AG04450 (cell line): ENCODE results near the gene TBX10. TPM values are rescaled to one million over a fixed set of nuclear protein-coding genes. Genes with fewer than 3 reads are reported as not detected.

ENCODE experiments used
- CTCF ChIA-PET: fragments of 300-600, 350-600 bp; formaldehyde crosslinking; extraction: SDS; loops from one replicate; lab custom pipeline; 2022; ENCODE audit warnings: antibody characterized with exemption, inconsistent platforms; lab: Charles Lee
- POLR2A ChIA-PET: fragments of 350-600 bp; formaldehyde crosslinking; extraction: SDS; loops from one replicate; lab custom pipeline; 2021; ENCODE audit warnings: antibody characterized with exemption, inconsistent platforms; lab: Yijun Ruan, JAX
- DNase-seq: peaks from one replicate; pipeline ENCODE4 v3.0.0-alpha.2; 2011; ENCODE audit warnings: low read depth, low spot score
- H3K27ac ChIP-seq: one replicate; pipeline ENCODE4 v1.5.1; 2012; ENCODE audit warnings: low read depth, low read length, control low read depth
- H3K27me3 ChIP-seq: one replicate; pipeline ENCODE4 v1.6.0; 2012; ENCODE audit warnings: low read length; ENCODE audit not compliant: control insufficient read depth, insufficient read depth
- H3K4me3 ChIP-seq: 2 replicates; pipeline ENCODE4 v1.5.1; 2011; ENCODE audit warnings: mild to moderate bottlenecking, low read depth, low read length, control low read depth
- H3K9me3 ChIP-seq: 2 replicates; pipeline ENCODE4 v1.5.1; 2012; ENCODE audit warnings: low read length; ENCODE audit not compliant: control insufficient read depth, insufficient read depth
- polyA plus RNA-seq: library from polyadenylated mRNA; depleted of rRNA; stranded (reverse); fragments of >200 nt; gene quantifications from 2 replicates; pipeline ENCODE4 v1.2.3, GENCODE V29; 2011
- TF ChIP-seq, protein P1 (sequence below): IDR thresholded peaks from 2 replicates; pipeline ENCODE4 v1.5.1; 2011; ENCODE audit warnings: low read depth, low read length, control low read depth, inconsistent platforms

Gene TBX10
- polyA plus RNA-seq, 1 experiment: not detected

DNA sequence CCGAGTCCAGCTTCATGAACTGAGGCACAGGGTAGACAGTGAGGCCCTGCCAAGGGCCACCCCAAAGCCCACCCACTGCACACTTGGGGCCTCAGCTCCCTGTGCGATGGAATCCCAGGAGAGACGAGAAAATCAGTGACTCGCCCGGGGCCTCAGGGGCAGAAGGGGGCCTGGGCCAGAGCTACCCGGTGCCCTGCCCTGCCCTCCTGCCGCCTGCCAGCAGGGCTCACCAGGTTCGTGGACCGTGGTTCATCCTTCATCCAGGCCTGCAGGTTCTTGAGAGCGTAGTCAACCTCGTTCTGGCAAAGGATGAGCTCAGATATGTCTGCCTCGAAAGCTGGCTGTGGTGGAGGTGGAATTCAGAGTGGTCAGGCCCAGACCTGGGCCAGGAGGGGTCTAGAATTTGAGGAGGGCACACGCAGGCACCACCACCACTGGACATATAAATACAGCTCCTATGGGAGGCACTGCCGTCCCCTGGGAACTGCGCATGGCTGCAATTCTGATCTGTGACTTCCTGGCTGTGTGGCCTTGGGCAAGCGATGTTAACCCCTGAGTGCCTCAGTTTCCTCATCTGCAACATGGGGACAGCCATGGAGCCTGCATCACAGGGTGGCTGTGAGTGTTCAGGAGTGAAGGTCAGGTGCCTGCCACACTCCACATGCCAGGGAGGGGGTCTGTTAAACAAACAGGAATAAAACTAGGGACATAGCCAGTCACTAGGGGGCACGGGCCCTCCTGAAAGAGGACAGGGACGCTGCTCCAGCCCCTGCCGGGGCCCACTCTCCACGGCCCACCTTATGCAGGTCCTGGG lies 27.3 kb upstream of the TBX10 start:
- no peak for DNase-seq
- peaks cover 12% of the 10 kb centered on the region for H3K27me3 ChIP-seq
- no peak overlapping the region for H3K4me3 ChIP-seq
- ChIA-PET CTCF (no interaction called here), POLR2A (no interaction called here)
- no peak overlapping the region for H3K27ac ChIP-seq
- TF ChIP-seq, protein P1, sequence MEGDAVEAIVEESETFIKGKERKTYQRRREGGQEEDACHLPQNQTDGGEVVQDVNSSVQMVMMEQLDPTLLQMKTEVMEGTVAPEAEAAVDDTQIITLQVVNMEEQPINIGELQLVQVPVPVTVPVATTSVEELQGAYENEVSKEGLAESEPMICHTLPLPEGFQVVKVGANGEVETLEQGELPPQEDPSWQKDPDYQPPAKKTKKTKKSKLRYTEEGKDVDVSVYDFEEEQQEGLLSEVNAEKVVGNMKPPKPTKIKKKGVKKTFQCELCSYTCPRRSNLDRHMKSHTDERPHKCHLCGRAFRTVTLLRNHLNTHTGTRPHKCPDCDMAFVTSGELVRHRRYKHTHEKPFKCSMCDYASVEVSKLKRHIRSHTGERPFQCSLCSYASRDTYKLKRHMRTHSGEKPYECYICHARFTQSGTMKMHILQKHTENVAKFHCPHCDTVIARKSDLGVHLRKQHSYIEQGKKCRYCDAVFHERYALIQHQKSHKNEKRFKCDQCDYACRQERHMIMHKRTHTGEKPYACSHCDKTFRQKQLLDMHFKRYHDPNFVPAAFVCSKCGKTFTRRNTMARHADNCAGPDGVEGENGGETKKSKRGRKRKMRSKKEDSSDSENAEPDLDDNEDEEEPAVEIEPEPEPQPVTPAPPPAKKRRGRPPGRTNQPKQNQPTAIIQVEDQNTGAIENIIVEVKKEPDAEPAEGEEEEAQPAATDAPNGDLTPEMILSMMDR: no peak
- H3K9me3 ChIP-seq: no peaks in the 10 kb centered on the region; the same call in 1 of the 2 replicates

DNA sequence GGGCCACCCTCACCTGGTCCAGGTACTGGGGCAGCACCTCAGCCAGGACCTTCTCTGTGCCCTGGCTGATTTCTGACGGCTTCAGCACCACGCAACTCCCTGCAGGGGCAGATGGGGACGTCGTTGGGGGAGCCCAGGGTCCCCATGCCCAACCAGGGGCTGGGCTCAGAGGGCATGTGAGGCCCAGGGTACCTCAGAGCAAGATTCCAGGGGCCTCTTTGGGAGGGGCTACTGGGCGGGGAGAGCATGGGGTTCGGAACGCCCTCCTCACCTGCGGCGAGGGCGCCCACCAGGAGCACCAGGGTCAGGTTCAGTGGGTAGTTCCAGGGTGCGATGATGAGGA lies 26.7 kb upstream of the TBX10 start:
- DNase-seq: no peak
- ChIA-PET CTCF (no interaction called here), POLR2A (no interaction called here)
- Histone ChIP-seq H3K27ac (no peak overlapping the region), H3K4me3 (no peak overlapping the region), H3K9me3 (no peaks in the 10 kb centered on the region; the same call in 1 of the 2 replicates), H3K27me3 (peaks cover 12% of the 10 kb centered on the region)
- TF ChIP-seq, protein P1: no peak

DNA sequence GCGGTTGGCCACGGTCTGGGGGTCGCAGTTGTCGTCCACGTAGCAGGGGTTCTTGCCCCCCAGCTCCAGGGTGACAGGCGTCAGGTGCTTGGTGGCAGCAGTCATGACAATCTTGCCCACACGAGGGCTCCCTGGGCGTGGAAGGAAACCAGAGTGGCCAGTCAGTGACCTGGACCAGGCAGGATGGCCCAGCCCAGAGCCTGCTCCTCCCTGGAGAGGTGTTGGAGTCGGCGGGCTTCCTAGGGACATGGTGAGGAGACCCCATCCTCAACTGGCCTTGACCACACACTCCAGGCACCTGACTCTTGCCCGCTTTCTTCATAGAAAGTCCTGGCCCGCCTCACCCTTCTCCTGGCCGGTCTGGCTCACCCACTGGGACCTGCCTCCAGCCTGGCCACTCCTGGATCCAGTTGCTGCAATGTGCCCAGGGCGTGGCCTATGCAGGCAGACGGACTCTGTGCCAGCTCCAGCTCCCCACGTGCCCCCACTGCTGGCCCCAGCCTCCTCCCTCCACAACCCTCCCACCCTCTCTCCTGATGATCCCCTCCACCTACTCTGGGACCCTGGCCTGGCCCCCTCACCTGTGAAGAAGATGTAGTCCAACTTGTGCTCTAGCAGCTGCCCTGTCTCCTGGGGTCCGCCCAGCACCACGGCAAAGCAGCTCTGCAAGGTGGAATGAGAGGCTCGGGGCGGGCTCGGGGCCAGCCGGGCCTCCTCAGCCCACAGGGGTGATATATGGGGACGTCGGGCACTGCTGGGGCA lies 26.2 kb upstream of the TBX10 start:
- Histone ChIP-seq H3K4me3 (no peak overlapping the region), H3K27me3 (peaks cover 12% of the 10 kb centered on the region), H3K27ac (no peak overlapping the region), H3K9me3 (no peaks in the 10 kb centered on the region; the same call in 1 of the 2 replicates)
- DNase-seq: no peak
- TF ChIP-seq, protein P1: no peak
- CTCF ChIA-PET: no interaction called here
- POLR2A ChIA-PET: no interaction called here

DNA sequence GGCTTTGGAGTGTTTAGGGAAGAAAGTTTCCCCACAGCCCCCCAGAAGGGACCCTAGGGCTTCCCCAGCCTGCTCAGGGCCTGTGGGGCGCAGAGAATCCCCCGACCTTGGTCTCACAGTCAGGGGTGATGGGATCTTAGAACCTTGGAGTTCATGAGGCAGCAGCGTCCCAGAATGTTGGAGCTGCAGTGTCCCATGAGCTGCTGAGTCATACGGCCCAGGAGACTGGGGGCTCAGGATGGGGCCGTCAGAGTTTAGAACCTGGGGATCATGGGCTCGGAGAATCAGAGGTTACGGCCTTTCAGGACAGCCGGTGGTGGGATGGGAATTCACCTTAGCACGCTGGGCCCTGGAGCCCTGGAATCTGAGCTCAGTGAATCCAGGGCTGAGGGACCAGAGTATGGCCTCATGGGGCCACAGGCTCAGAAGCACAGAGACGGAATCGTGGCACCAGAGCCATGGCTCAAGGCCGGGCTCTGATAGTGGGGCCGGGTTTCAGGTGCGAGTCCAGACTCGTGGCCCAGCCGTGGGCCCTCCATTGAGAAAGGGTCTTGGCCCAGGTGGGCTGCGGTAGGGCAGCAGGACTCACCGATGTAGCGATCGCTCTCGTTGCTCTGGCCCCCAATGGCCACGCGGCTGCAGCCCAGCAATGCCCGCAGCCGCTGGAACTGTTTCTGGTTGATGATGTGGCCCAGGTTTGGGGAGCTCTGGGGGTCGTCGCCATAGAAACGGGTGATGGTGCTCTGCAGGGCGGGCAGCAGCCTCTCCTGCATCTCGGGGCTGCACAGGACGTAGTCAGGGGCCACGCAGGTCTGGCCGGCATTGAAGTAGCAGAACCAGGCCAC lies 25.4 kb upstream of the TBX10 start:
- peaks cover 12% of the 10 kb centered on the region for H3K27me3 ChIP-seq
- no peak overlapping the region for H3K27ac ChIP-seq
- H3K4me3 ChIP-seq: no peak overlapping the region
- no peaks in the 10 kb centered on the region; the same call in 1 of the 2 replicates for H3K9me3 ChIP-seq
- no peak for DNase-seq
- ChIA-PET CTCF (no interaction called here), POLR2A (no interaction called here)
- TF ChIP-seq, protein P1: no peak
